Measurements from ENCODE around the gene ESRRG. TPM values are rescaled to one million over a fixed set of nuclear protein-coding genes. Genes with fewer than 3 reads are reported as not detected.

The ESRRG gene
- polyA plus RNA-seq, 1 donor from 2014 or later: 3.7 TPM

GRCh38 chr1:216523043-216523442, 200.2 kb downstream of the ESRRG start:
- no peak for TF ChIP-seq REST (IDR thresholded peaks at IDR 0.05; ENCODE audit: borderline replicate concordance)
- TF ChIP-seq EP300 (conservative IDR thresholded peaks at IDR 0.05; ENCODE audit: poor library complexity, severe bottlenecking): no peak
- TF ChIP-seq EZH2 (IDR thresholded peaks at IDR 0.05; ENCODE audit: borderline replicate concordance, insufficient read depth, low read length, poor library complexity, severe bottlenecking): no peak

GRCh38 chr1:216521477-216521876, 201.8 kb downstream of the ESRRG start:
- H2AFZ ChIP-seq (ENCODE audit: low read depth, low read length): no peak overlapping the region
- no peaks in the 10 kb centered on the region for H3F3A ChIP-seq (ENCODE audit: insufficient read depth, low read length, poor library complexity, severe bottlenecking)
- no peak overlapping the region for H3K4me2 ChIP-seq (ENCODE audit: low read length)
- TF ChIP-seq TAF1 (IDR thresholded peaks at IDR 0.05; ENCODE audit: low read depth) (no peak), EP300 (conservative IDR thresholded peaks at IDR 0.05; ENCODE audit: poor library complexity, severe bottlenecking) (no peak), MXI1 (conservative IDR thresholded peaks at IDR 0.05; ENCODE audit: poor library complexity, severe bottlenecking) (no peak), CTCF (IDR thresholded peaks at IDR 0.05; ENCODE audit: poor library complexity, severe bottlenecking) (no peak), EZH2 (IDR thresholded peaks at IDR 0.05; ENCODE audit: borderline replicate concordance, insufficient read depth, low read length, poor library complexity, severe bottlenecking) (no peak), REST (IDR thresholded peaks at IDR 0.05; ENCODE audit: borderline replicate concordance) (no peak), RAD21 (conservative IDR thresholded peaks at IDR 0.05) (no peak)
- H3K79me2 ChIP-seq (replicated peaks; ENCODE audit: insufficient read depth, low read length): no peaks in the 10 kb centered on the region
- H3K27ac ChIP-seq (ENCODE audit: low read length): no peak overlapping the region
- no peak overlapping the region for H3K4me3 ChIP-seq (ENCODE audit: low read length)
- H3K36me3 ChIP-seq (ENCODE audit: insufficient read depth, low read length): no peaks in the 10 kb centered on the region
- no peaks in the 10 kb centered on the region for H3K27me3 ChIP-seq (ENCODE audit: insufficient read depth, low read depth, low read length)
- no peaks in the 10 kb centered on the region for H3K9me2 ChIP-seq (ENCODE audit: insufficient read depth, low read length)
- H3K9ac ChIP-seq (ENCODE audit: low read length): no peak overlapping the region
- H4K20me1 ChIP-seq (ENCODE audit: insufficient read depth): no peaks in the 10 kb centered on the region
- no peaks in the 10 kb centered on the region for H3K9me3 ChIP-seq (ENCODE audit: low read length)

More at GRCh38 chr1:216523043-216523442, 200.2 kb downstream of the ESRRG start:
- Histone ChIP-seq H3K27ac (ENCODE audit: low read length) (no peak overlapping the region), H2AFZ (ENCODE audit: low read depth, low read length) (no peak overlapping the region), H3K9ac (ENCODE audit: low read length) (no peak overlapping the region), H3K27me3 (ENCODE audit: insufficient read depth, low read depth, low read length) (no peaks in the 10 kb centered on the region), H3F3A (ENCODE audit: insufficient read depth, low read length, poor library complexity, severe bottlenecking) (no peaks in the 10 kb centered on the region), H3K36me3 (ENCODE audit: insufficient read depth, low read length) (no peaks in the 10 kb centered on the region), H3K4me3 (ENCODE audit: low read length) (no peak overlapping the region), H4K20me1 (ENCODE audit: insufficient read depth) (no peaks in the 10 kb centered on the region), H3K4me2 (ENCODE audit: low read length) (no peak overlapping the region), H3K9me3 (ENCODE audit: low read length) (no peaks in the 10 kb centered on the region), H3K9me2 (ENCODE audit: insufficient read depth, low read length) (no peaks in the 10 kb centered on the region), H3K79me2 (replicated peaks; ENCODE audit: insufficient read depth, low read length) (no peaks in the 10 kb centered on the region)
